Inferior parietal cortex (tissue), 1 donor: ENCODE data around the gene PTPRG.

ENCODE experiments used
- DNase-seq: peaks from one replicate; pipeline ENCODE4 v3.0.0-alpha.2; 2016; ENCODE audit errors: extremely low spot score

PTPRG gene

DNA sequence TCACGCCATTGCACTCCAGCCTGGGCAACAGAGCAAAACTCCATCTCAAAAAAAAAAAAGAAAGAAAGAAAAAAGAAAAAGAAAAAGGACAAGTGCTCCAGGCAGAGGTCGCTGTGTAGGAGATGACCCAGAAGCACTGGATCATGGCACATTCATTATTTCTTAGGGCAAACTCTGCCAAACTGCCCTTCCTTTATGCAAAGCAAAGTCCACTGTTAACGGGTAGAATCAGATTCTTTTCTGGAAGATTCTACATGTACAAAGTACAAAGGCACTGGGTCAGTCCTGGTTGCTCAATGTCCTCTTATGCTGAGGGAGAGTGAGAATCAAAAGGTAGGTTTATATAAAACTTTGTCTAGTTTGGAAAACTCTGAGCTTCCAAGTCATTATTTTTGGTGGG, 667.1 kb downstream of the PTPRG start:
- DNase-seq = no peak

DNA sequence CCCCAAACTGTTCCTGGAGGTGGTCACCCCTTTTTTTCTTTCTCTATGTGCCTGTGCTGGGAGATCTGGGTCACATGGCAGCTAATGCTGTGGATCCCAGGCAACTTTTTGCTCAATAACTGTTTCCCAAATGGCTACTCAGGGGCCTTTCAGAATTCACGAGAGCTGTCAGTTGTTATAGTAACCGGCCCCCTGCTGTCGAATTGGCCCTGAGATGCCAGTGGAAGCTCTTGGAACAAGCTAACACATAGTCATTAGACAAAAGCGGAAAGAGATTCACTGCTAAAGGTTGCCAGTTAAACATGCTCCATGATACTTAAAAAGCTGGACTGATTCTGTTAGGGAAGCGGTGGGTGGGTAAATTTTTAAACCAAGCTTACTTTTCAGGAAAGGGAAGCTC, 667.8 kb downstream of the PTPRG start:
- no peak for DNase-seq

DNA sequence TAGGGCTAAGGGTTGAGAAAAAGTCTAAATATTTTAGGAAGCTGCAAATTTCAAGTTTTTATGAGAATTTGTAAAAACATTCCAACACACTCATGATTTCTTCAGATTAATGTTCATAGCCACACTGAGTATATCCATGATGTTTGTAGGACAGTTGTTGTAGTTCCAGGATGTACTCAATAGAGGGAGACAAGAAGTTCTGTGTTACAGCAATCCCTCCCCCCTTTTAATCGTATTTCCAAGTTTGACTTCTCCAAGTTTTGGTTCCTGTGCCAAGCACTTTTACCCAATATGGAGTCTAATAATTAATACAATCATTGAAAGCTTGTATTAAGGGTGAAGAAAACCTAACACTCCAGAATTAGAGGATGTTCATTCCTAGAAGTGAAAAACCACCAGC, 668.5 kb downstream of the PTPRG start:
- DNase-seq = no peak

DNA sequence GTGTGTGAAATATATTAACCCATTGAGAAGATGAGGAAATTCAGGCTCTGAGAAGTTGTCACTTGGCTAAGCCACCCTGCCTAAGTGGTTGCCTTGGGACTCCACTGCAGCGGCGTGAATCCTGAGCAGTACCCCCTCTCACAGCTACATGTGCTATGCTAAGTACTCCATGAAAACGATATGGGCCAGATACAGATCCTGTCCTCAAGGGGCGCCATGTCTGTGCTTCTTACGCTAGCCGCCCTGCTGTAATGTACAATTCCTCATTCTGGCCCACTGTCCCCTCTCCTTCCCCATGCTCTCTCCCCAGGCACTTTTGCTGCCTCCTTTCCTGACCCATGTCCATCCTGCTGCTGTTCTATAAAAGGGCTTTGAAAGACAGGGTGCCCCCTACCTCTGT, 671.7 kb downstream of the PTPRG start:
- DNase-seq = no peak

DNA sequence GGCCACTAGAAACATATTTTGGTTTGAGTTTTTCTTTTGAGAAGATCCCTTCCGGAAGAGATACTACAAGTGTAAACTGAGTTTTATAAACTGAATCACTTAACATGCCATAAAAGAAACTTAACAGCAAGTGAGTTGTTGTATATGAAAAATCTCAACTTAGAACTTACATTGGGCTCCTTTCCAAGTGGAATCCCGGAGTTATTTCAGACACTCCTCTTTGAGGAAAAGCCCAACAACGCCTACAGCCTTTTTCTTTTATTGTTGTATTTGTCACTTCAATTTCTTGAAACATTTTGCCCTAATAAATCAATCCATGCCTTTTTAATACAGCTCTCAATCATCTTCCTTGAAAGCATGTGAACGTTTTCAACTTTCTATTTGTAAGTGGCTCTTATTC, 674.6 kb downstream of the PTPRG start:
- no peak for DNase-seq

DNA sequence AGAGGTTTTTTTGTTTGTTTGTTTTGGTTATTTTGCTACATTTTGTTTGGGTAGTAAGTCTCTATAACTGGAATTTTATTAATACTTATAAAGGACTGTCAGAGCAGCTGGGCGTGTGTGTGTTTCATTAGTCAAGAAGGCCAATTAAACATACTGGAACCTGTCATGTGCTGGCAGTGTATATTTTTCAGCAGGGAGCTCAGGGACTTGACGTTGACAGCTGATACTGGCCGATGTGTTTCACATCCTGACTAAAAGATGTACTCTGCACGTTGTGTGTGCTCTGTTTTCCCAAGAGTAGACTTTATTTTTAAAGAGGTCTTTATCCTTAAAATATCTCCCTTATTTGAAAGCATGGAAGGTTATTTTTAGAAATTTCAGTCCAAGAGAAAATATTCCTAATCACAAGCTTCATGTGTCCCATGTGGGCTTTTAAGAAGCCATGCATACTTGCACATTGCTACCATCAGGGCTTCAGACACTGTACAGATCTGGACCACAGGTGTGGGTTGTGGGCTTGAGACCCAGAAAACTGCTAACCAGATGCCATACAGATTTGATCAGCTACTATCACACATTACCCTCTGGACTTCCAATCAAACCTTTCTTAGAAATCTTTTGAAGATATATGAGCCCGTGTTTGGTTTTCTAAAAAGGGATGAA, 676.0 kb downstream of the PTPRG start:
- no peak for DNase-seq

DNA sequence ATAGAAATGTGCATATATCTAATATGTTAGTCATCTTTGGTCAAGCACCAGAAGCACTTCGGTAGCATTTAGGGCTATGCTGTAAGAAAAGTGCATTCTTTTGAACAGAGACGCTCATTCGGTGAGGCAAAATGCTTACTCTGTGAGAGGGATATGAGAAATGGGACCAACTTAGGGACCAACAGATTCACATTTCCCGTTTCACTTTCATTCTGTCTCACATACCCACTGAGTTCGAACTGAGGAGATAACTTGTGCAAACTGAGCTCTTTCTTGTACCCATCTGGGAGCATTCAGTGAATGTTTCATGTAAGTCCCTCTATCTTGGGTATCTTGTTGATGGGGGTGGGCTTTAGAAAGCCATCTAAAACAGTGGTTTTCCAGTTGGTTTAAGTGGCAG, 676.6 kb downstream of the PTPRG start:
- no peak for DNase-seq

DNA sequence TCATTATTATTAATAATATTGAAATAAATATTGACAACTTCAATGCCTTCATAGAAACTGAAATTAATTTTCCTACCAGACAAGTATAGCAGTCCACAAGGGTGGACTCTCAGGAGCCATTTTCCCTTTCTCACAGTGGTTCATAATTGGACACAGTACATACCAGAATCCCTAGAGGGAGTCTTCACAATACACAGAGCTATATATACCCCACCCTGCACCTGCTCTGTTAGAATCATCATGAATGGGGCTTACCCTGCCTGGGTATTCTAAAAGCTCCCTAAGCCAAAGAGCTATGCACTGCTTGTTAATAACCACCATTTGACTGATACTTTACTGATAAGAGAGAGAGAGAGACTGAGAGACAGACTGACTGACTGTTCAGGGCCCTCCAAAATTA, 677.1 kb downstream of the PTPRG start:
- no peak for DNase-seq

DNA sequence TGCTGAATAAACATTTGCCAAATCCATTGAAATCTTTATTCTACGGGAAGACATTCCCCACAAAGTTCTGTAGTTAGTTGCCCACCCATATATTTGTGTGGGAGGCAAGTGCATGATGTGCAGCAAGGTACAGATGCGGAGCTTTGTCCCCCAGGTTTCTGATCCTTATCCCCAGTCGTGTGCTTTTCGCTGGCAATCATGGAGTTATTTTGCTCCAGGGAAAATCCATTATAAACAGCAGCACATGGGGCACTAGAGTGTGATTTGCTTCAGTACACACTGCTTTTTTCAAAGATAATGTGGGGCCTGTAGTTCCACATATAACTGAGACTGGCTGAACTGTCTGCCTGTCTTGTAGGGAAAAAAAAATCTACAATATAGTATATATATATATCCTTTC, 679.9 kb downstream of the PTPRG start:
- no peak for DNase-seq

DNA sequence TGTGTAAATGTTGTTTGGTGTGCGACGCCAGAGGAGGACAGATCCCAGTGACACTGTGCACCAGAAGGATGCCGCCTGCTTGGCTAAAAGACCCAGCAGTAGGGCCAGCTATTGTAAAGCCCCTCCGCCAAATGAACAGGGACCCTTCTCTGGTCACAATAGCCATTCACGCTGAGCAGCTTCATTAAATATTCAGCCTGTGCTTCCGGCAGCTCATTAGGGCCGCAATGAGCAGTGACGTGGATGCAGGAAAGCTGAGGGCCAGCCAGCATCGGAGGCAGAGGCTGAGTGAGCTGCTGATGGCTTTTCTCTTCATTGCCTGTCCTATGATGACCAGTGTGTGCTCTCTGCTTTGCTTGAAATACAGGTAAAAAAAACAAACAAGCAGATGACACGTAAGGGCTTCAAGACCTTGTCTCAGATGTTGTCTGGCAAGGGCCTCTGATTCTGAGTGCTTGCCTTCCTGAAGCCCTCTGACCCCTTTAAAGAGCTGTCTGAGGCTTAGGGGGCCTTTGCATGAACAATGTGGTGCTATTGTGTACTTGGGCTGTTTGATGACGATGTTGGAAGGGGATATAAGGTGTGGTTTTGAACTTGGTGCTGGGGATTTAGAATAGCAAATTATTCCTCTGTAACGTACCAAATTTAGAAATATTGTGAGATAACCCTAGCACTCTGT, 681.6 kb downstream of the PTPRG start:
- DNase-seq = no peak

DNA sequence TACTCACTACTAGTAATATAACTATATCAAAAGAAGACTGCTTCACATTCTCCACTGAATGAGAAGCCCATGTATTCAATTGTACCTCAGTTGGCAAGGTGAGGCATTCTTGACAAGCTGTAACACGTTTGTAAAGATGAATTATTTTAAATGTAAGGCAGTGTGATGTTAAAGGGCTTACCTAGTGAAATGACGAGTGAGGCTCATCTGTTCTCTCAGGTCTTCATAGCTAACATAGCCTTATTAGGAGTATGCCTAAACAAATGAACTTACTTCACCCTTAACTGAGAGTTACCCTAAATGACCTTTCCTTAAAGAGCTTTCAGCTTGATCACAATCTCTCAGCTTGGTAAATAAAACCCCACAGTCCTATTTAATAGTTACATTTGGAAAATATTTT, 684.7 kb downstream of the PTPRG start:
- no peak for DNase-seq

DNA sequence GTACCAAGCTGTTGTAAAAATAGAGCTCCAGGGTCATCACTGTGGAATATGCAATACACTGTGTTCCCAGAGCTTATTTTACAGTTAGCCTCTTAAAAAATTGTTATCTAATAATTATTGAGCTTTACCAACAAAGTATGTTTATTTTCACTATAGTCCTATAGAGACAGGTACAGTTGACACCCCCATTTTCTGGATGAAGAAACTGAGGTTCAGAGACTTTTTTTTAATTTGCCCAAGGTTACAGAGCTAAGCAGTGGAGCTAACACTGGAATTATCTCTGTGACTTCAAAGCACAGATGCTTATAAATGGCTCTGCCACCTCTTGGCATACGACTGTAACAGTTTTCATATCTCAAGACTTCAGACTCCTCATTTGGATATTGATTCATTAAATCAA, 685.6 kb downstream of the PTPRG start:
- DNase-seq = no peak

DNA sequence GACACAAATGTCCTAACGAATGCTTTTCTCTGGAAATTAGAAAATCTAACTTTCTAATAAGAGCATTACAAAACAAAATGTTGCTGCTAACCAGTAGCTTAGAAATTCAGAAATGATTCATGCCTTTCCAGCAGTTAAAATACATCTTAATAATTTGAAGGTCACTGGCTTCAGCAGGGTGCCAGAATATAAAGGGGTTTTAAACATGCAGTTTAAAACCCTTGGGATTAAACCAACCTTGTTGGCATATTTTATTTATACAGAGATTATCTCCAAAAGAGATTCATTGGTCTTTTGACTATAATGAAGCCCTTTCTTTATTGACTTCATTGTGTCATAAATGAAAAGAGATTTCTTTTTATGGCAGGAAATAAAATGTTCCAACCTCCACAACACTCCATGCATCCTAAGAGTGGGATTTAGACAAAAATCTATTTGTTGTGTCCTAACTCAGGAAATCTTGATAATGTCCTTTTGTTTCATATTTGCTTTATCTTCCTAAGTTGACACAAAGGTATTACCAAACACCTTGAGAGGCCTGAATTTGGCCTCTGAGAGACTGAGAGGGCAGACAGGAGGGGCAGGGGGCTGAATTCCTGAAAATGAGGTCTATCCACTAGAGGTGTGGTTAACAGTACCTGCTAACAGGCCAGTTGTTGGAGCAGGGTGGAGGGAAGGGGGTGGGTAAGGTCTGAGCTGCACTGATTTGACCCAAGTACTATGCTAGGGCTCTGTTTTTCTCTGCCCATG, 687.5 kb downstream of the PTPRG start:
- DNase-seq = no peak

DNA sequence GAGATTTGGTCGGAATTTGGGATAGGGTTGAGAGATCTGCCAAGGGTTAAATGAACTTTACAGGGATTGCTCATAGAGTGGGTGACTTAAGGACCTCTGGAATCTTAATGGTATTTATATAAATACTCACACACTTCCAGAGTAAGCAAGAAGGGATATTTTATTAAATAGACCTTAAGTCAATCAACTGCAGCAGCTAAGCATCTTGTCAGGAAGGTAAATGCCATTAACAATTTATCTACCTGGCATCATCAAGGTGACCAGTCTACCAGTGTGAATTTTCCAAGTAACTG, 688.1 kb downstream of the PTPRG start:
- DNase-seq = no peak

DNA sequence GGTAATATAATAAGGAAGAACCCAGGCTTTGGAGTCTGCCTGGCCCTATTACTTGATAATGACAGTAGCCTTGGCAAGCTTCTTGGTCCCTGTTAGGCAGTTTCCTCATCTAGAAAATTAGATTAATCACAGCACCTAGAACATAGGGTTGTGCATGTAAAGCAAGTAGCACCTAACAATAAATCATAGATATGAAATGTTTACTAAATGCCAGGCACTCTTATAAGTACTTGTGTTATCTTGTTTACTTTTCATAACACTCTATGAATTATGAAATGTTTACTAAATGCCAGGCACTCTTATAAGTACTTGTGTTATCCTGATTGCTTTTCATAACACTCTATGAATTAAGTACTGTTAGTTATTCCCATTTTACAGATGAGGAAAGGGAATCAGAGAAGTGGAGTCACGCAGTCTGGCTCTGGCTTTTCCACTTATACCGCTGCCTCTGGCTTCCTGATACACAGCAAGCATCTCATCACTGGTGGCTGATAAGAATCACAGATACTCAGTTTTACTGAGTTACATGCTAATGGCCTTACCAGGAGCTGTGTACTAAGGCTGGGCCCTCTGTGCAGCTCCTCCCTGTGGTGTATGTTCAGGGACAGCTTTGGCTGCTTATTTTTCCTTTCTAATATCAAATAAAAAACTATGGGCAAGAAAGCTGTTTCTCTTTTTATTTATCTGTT, 688.6 kb downstream of the PTPRG start:
- no peak for DNase-seq

DNA sequence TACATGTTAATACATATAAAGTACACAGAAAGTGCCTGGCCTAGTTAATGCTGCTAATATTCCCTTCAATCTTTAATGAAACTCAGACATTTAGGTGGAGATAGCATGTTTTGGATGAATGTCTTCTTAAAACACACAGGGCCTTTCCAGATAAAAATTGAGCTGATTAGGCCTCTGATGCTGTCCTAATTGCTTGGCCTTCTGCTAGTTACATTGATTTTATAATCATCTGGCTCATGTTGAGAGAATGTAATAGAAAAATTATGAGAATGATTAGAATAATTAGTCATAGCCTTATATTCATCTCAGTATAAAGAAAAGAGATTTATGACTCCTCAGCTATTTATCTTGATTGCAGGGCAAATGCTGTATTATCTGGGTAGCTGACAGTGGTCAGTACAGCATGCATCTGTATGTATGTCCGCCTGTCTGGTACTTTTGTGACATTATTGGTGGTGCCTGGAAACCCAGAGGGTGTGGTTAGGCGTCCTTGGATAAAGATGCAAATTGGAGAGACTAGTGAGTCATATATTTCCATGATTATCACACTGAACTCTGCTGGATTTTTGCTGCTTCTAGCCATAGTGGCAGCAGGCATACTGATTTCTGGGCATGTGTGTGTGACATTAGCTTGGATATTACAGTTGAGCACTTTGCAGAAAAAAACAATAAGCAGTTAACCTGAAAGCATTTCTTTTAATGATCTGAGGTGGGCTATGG, 691.2 kb downstream of the PTPRG start:
- no peak for DNase-seq

DNA sequence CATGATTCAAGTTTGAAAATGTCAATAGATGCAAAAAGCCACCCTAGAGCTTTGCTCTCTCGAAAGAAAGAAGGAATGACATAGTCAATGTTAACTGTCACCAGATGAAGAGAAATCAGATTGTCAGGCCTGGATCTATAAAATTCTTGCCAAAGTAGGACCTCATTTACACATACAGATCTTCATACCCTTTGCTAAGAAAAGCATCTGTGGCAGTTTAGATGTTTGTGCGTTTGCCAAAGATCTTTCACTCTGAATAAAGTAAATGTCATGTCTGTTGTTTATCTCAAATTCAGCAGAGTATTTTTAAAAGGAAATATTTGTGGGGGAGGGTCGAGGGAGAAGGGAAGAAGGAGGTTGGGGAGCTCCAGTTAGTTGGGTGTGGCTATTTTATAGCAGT, 692.6 kb downstream of the PTPRG start:
- DNase-seq = no peak

DNA sequence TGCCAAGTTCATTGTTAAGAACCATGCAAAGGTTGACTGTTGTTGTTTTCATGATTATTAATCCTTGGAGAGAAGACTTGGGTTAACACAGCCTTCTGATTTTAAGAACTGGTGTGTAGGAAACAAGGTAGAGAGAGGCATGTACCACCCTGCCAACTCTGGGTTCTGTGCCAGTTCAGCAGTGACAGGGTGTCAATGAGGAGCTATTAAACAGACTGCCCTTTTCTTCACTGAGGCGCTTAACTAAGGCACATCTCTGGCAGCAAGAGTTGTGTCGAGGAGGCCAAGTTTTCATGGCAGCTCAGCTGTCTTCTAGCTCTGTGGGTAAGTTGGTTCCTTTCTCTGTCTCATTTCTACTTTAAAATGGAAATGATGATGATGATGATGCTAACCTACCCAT, 694.4 kb downstream of the PTPRG start:
- no peak for DNase-seq

DNA sequence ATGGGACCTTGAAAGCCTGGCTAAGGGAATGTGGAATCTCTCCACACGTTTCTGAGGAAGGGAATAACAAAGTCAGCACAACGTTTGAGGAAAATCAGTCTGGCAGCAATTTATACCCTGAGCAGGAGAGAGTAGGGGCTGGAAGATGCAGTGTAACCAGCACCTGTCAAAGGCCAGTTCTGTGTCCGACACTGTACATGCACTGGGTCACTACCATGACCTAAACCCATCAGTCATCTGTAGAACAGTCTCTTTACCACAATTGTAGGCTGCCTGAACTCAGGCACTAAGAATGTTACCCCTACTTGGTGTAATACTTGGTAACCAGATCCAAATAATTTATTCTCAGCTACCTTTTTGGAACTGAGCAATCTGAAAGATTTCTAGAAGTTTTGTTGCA, 698.6 kb downstream of the PTPRG start:
- no peak for DNase-seq

DNA sequence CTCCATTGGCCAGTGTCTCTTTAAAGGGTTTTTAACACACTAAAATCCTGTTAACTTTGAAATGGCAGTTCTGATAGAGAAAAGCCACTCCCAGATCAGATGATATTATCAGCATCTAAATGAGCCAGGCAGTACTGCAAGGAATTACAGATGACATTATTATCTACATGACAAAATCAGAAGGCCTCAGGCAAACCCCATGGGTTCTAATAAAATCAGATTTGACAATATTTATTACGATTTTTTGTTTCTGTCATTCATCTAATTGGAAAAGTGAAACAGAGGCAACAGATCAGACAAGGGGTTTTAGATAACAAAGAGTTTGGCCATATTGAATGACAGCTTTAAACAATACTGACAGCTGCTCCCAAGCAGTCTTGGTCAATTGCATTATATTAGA, 699.3 kb downstream of the PTPRG start:
- no peak for DNase-seq

DNA sequence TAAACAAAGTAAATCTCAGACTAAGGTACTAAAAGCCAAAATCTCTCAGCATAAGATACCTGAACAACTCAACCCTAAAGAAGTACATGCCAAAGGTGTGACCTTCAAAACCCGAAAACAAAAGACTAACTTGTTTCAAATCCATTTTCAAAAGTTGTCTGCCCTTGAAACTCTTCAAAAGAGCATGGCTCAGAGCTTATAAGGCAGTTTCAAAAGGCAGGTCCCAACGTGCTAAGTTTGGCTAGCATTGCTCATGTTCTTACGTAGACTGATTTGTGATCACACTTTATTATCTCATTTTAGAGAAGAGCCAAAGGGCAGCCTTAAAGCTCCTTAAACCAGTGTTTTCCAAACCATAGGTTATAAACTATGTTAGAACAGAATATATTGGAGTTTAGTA, 699.8 kb downstream of the PTPRG start:
- no peak for DNase-seq

DNA sequence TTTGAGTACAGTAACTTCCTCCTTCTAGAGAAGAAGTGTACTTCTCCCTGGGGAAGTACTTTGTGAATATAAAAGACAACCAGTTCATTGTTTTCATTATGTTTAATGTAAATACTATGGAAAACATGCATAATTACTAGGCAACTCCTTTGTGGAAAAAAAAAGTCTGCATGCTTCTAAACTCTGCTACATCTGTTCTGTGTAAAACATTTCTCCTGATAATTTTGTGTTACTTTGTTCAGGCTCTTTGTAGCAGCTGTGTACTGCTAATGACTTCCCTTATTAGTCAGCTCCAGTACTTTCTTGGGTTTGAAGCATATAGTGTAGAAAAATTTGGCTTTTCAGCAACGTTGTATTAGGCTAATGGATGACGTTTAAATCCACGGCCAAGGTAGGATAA, 700.4 kb downstream of the PTPRG start:
- no peak for DNase-seq
